Neuronal stem cell (in vitro differentiated cells): ENCODE results near the gene CWC27.

Experiments used
- DNase-seq: peaks from one replicate; pipeline ENCODE4 v3.0.0-alpha.2; 2013; ENCODE audit warnings: low spot score
- H2AFZ ChIP-seq: one replicate; pipeline ENCODE4 v1.6.1; 2013; ENCODE audit warnings: mild to moderate bottlenecking, low read length, inconsistent platforms
- H2AK5ac ChIP-seq: 2 replicates; pipeline ENCODE4 v1.6.1; 2013; ENCODE audit warnings: low read depth, mild to moderate bottlenecking, inconsistent platforms, low read length, moderate library complexity, mixed read lengths
- H2BK120ac ChIP-seq: 2 replicates; pipeline ENCODE4 v1.6.1; 2013; ENCODE audit warnings: low read depth, mild to moderate bottlenecking, inconsistent platforms, low read length, moderate library complexity, mixed read lengths
- H2BK12ac ChIP-seq: one replicate; pipeline ENCODE4 v1.6.1; 2013; ENCODE audit warnings: low read length, inconsistent platforms
- H2BK15ac ChIP-seq: 2 replicates; pipeline ENCODE4 v1.6.1; 2013; ENCODE audit warnings: mild to moderate bottlenecking, low read length, inconsistent platforms, mixed read lengths
- H2BK5ac ChIP-seq: one replicate; pipeline ENCODE4 v1.6.1; 2013; ENCODE audit warnings: inconsistent platforms, mild to moderate bottlenecking, low read length, moderate library complexity
- H3K14ac ChIP-seq: one replicate; pipeline ENCODE4 v1.6.1; 2013; ENCODE audit warnings: low read length, inconsistent platforms
- H3K18ac ChIP-seq: 2 replicates; pipeline ENCODE4 v1.6.1; 2013; ENCODE audit warnings: low read length, inconsistent platforms
- H3K23ac ChIP-seq: 2 replicates; pipeline ENCODE4 v1.6.1; 2013; ENCODE audit warnings: low read depth, mild to moderate bottlenecking, mixed read lengths, low read length, inconsistent platforms; ENCODE audit not compliant: poor library complexity
- H3K27ac ChIP-seq: replicated peaks from 3 replicates; pipeline ENCODE4 v1.5.1; 2013; ENCODE audit warnings: low read length, inconsistent platforms
- H3K27me3 ChIP-seq, 3 experiments: 2 replicates each; pipeline ENCODE4 v1.6.1; 2013; ENCODE audit warnings: low read length in 3 of 3, mild to moderate bottlenecking in 2 of 3, inconsistent platforms in 1 of 3, low read depth in 1 of 3, mixed read lengths in 1 of 3, moderate library complexity in 1 of 3; ENCODE audit not compliant: control insufficient read depth in 3 of 3, insufficient read depth in 3 of 3
- H3K36me3 ChIP-seq, 2 donors: replicated peaks in 1 of 2; 2 replicates each; pipeline ENCODE4 v1.6.1; 2013; ENCODE audit warnings: low read length in 2 of 2; ENCODE audit not compliant: control insufficient read depth in 2 of 2, insufficient read depth in 2 of 2
- H3K4ac ChIP-seq: 2 replicates; pipeline ENCODE4 v1.6.1; 2013; ENCODE audit warnings: inconsistent platforms, mild to moderate bottlenecking, low read length, moderate library complexity
- H3K4me1 ChIP-seq, 2 donors: 1 replicate in 1 of 2; 2 replicates in 1 of 2; pipeline ENCODE4 v1.6.1; 2013; ENCODE audit warnings: low read length in 2 of 2, low read depth in 1 of 2; ENCODE audit not compliant: control insufficient read depth in 2 of 2, insufficient read depth in 1 of 2
- H3K4me2 ChIP-seq: one replicate; pipeline ENCODE4 v1.6.1; 2013; ENCODE audit warnings: mild to moderate bottlenecking, low read length, inconsistent platforms; ENCODE audit not compliant: insufficient read depth, poor library complexity, severe bottlenecking
- H3K4me3 ChIP-seq, 2 donors: 2 replicates each; pipeline ENCODE4 v1.5.1; 2013; ENCODE audit warnings: low read length in 2 of 2, mild to moderate bottlenecking in 2 of 2, inconsistent platforms in 1 of 2, moderate library complexity in 1 of 2
- H3K79me1 ChIP-seq: one replicate; pipeline ENCODE4 v1.6.1; 2013; ENCODE audit warnings: low read depth, mild to moderate bottlenecking, inconsistent platforms, low read length, moderate library complexity
- H3K9ac ChIP-seq: one replicate; pipeline ENCODE4 v1.6.1; 2013; ENCODE audit warnings: mild to moderate bottlenecking, low read depth, low read length, inconsistent platforms; ENCODE audit not compliant: poor library complexity
- H3K9me3 ChIP-seq, 2 donors: replicated peaks in 1 of 2; 2 replicates each; pipeline versions ENCODE3 to v1.6.1; 2013; ENCODE audit warnings: low read length in 2 of 2, mild to moderate bottlenecking in 2 of 2, inconsistent platforms in 1 of 2, low read depth in 1 of 2, mixed read lengths in 1 of 2, moderate library complexity in 1 of 2; ENCODE audit not compliant: control insufficient read depth in 2 of 2, insufficient read depth in 1 of 2
- H4K8ac ChIP-seq: one replicate; pipeline ENCODE4 v1.6.1; 2013; ENCODE audit warnings: low read depth, mild to moderate bottlenecking, inconsistent platforms, low read length, moderate library complexity
- H4K91ac ChIP-seq: one replicate; pipeline ENCODE4 v1.6.1; 2013; ENCODE audit warnings: low read length, low read depth, mild to moderate bottlenecking, inconsistent platforms; ENCODE audit not compliant: poor library complexity
- WGBS, 2 donors: extraction: QIAGEN DNeasy Blood & Tissue Kit; methylation state at CpG; one replicate each; pipeline ENCODE4 v1.1.7; 2013; ENCODE audit warnings: missing lambda C conversion rate in 2 of 2, mixed read lengths in 1 of 2; ENCODE audit not compliant: insufficient read length in 2 of 2, insufficient replicate concordance in 1 of 2; ENCODE audit errors: extremely low coverage in 2 of 2; 5-methylcytosine and 5-hydroxymethylcytosine counted together

The CWC27 gene

GRCh38 chr5:64834037-64834436 lies 65.3 kb downstream of the CWC27 start:
- Histone ChIP-seq H4K8ac (no peak overlapping the region), H3K4me2 (no peak overlapping the region), H3K9ac (no peak overlapping the region), H3K4me3 (no peak overlapping the region), H3K9me3 (no peaks in the 10 kb centered on the region), H4K91ac (no peak overlapping the region), H3K79me1 (no peaks in the 10 kb centered on the region), H2BK15ac (no peak overlapping the region), H3K18ac (no peak overlapping the region), H2BK5ac (no peak overlapping the region), H2BK120ac (no peak overlapping the region), H3K4ac (no peak overlapping the region), H3K14ac (no peak overlapping the region), H3K23ac (no peak overlapping the region), H2BK12ac (no peak overlapping the region), H3K4me1 (no peaks in the 10 kb centered on the region), H3K27ac (no peak overlapping the region), H3K36me3 (no peaks in the 10 kb centered on the region), H3K27me3 (no peaks in the 10 kb centered on the region), H2AK5ac (no peak overlapping the region), H2AFZ (no peak overlapping the region)
- WGBS, 2 donors = no CpG with 5 or more reads among the region's 2 CpGs
- DNase-seq = no peak

GRCh38 chr5:64834611-64835010 lies 65.9 kb downstream of the CWC27 start:
- Histone ChIP-seq H3K18ac (no peak overlapping the region), H3K23ac (no peak overlapping the region), H3K36me3 (no peaks in the 10 kb centered on the region), H2BK15ac (no peak overlapping the region), H3K14ac (no peak overlapping the region), H2AFZ (no peak overlapping the region), H3K9me3 (no peaks in the 10 kb centered on the region), H3K27me3 (no peaks in the 10 kb centered on the region), H4K8ac (no peak overlapping the region), H3K27ac (no peak overlapping the region), H4K91ac (no peak overlapping the region), H3K4me3 (no peak overlapping the region), H3K4me2 (no peak overlapping the region), H2AK5ac (no peak overlapping the region), H3K9ac (no peak overlapping the region), H3K79me1 (no peaks in the 10 kb centered on the region), H2BK120ac (no peak overlapping the region), H3K4me1 (no peaks in the 10 kb centered on the region), H2BK12ac (no peak overlapping the region), H3K4ac (no peak overlapping the region), H2BK5ac (no peak overlapping the region)
- no peak for DNase-seq
- WGBS, 2 donors = no CpG with 5 or more reads among the region's 1 CpG

- Histone ChIP-seq H2BK12ac (no peak overlapping the region), H3K9me3 (no peaks in the 10 kb centered on the region), H3K4ac (no peak overlapping the region), H3K27ac (no peak overlapping the region), H4K8ac (no peak overlapping the region), H2BK5ac (no peak overlapping the region), H2AFZ (no peak overlapping the region), H4K91ac (no peak overlapping the region), H2BK120ac (no peak overlapping the region), H3K14ac (no peak overlapping the region), H2BK15ac (no peak overlapping the region), H3K36me3 (no peaks in the 10 kb centered on the region), H3K4me3 (no peak overlapping the region), H3K9ac (no peak overlapping the region), H3K23ac (no peak overlapping the region), H3K4me2 (no peak overlapping the region), H3K4me1 (no peaks in the 10 kb centered on the region), H3K79me1 (no peaks in the 10 kb centered on the region), H3K27me3 (no peaks in the 10 kb centered on the region), H2AK5ac (no peak overlapping the region), H3K18ac (no peak overlapping the region)
- no peak for DNase-seq
- no CpG with 5 or more reads among the region's 1 CpG for WGBS, 2 donors
These were observed 66.5 kb downstream of the CWC27 start for GRCh38 chr5:64835266-64835665.

GRCh38 chr5:64836190-64836755 lies 67.5 kb downstream of the CWC27 start:
- Histone ChIP-seq H2BK15ac (no peak overlapping the region), H3K23ac (no peak overlapping the region), H3K4me1 (no peaks in the 10 kb centered on the region), H3K9ac (no peak overlapping the region), H2BK5ac (no peak overlapping the region), H4K8ac (no peak overlapping the region), H2BK120ac (no peak overlapping the region), H3K4me3 (no peak overlapping the region), H3K18ac (no peak overlapping the region), H3K27ac (no peak overlapping the region), H3K14ac (no peak overlapping the region), H2BK12ac (no peak overlapping the region), H2AK5ac (no peak overlapping the region), H3K36me3 (peaks cover 0 to 3% of the 10 kb centered on the region in 2 donors), H3K9me3 (peaks cover 5 to 7% of the 10 kb centered on the region in 2 donors), H3K4me2 (no peak overlapping the region), H3K79me1 (no peaks in the 10 kb centered on the region), H2AFZ (no peak overlapping the region), H4K91ac (no peak overlapping the region), H3K27me3 (no peaks in the 10 kb centered on the region), H3K4ac (no peak overlapping the region)
- no peak for DNase-seq
